H1 (cell line): ENCODE results near the gene CHEK2. TPM values are rescaled to one million over a fixed set of nuclear protein-coding genes. Genes with fewer than 3 reads are reported as not detected.

Source experiments
- HDAC2 ChIP-seq, 2 experiments: fragments of 300-600 bp in 1 of 2; sonication (generic) in 1 of 2; IDR thresholded peaks; 2 replicates each; pipeline ENCODE4 v1.6.1; 2011 to 2012; ENCODE audit warnings: low read depth in 2 of 2, low read length in 2 of 2, mild to moderate bottlenecking in 2 of 2, moderate library complexity in 2 of 2, borderline replicate concordance in 1 of 2, inconsistent platforms in 1 of 2
- SUZ12 ChIP-seq: fragments of 200-600 bp; sonication (generic); IDR thresholded peaks from 2 replicates; pipeline ENCODE4 v1.6.1; 2012; ENCODE audit warnings: mild to moderate bottlenecking, inconsistent platforms, low read length, moderate library complexity, mixed read lengths
- polyA plus RNA-seq, 7 experiments: library from polyadenylated mRNA; depleted of rRNA in 3 of 7; stranded (reverse) in 5 of 7; unstranded in 2 of 7; fragments of >200 nt in 5 of 7; fragments of 200-250 nt in 2 of 7; gene quantifications; 1 replicate in 5 of 7; 2 replicates in 1 of 7; 4 replicates in 1 of 7; pipeline versions ENCODE4 v1.2.1 to v1.2.3, GENCODE V29; 2011 to 2013; ENCODE audit warnings: missing spikeins in 2 of 7, mixed read lengths in 2 of 7
- total RNA-seq: library from RNA; stranded (reverse); fragmentation: NEBNext Ultra II Directional; extraction: Animal tissue kit (Norgen Biotek cat#: 25700); gene quantifications from 2 replicates; pipeline ENCODE4 v1.2.1, GENCODE V29; 2021
- TF ChIP-seq, protein P1 (sequence below): IDR thresholded peaks from 2 replicates; pipeline ENCODE4 v1.6.1; 2012; ENCODE audit warnings: inconsistent platforms
- TF ChIP-seq, protein P2 (sequence below): IDR thresholded peaks from 2 replicates; pipeline ENCODE4 v1.6.1; 2012; ENCODE audit warnings: inconsistent platforms

CHEK2 gene
- total and polyA plus RNA-seq, 2 of the 8 experiments (the other 6 are each of a cell fraction or from before 2014, with no cell fraction given), result 74.9 to 89.5 TPM

DNA sequence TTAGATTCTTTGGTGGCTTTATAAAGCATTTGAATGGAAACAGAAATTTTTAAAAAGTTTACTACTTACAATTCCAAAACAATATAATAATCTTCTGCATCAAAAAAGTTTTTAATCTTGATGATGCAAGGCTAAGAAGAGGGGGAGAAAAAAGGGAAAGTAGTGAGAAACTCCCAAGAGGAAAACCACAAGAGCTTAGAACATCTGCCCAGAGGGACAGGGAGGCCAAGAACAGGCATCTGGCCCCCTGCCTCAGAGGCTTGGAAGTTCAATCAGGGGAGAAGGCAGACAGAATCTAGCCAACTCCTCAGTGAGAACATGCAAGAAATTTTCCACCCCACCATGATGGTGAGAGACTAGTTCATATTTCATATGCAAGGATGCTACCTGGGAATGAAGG lies 38.2 kb downstream of the CHEK2 start (continued):
- TF ChIP-seq HDAC2 (IDR thresholded peaks at IDR 0.05; ENCODE audit: borderline replicate concordance in 1 of 2, low read depth in 2 of 2, low read length in 2 of 2) (no peak), SUZ12 (no peak)
- TF ChIP-seq, protein P1, sequence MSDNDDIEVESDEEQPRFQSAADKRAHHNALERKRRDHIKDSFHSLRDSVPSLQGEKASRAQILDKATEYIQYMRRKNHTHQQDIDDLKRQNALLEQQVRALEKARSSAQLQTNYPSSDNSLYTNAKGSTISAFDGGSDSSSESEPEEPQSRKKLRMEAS, result no peak
- TF ChIP-seq, protein P2, sequence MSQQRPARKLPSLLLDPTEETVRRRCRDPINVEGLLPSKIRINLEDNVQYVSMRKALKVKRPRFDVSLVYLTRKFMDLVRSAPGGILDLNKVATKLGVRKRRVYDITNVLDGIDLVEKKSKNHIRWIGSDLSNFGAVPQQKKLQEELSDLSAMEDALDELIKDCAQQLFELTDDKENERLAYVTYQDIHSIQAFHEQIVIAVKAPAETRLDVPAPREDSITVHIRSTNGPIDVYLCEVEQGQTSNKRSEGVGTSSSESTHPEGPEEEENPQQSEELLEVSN, result no peak
- TF ChIP-seq, all 59 proteins: peak for 0
